ENCODE data around the gene GZMB. TPM values are rescaled to one million over a fixed set of nuclear protein-coding genes. Genes with fewer than 3 reads are reported as not detected.

The GZMB gene
- total RNA-seq, 1 donor from 2014 or later: not detected

DNA sequence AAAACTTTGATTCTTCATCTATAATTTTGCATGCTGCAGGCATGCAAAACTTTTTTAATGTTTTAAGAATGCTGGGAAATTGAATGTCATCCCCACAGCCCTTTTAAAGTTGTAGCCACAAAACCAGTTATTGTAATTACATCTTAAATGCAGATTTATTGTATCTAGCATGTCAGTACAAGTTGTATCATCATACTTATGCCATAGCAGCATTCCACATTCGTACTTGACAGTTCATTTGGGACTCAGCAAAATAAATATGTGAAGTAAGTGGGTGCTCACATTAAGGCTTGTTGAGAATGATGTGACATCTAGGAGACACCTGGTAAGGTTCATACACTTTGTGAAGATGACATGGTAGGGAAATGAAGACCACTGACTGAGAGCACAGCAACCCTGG is 44.0 kb upstream of the GZMB start:
- H3K9me3 Mint-ChIP-seq (ENCODE audit: low read depth): no peaks in the 10 kb centered on the region
- H3K36me3 Mint-ChIP-seq (ENCODE audit: low read depth): no peaks in the 10 kb centered on the region
- no peak overlapping the region for H3K27ac Mint-ChIP-seq (ENCODE audit: unreplicated experiment)
- H3K4me3 Mint-ChIP-seq (ENCODE audit: unreplicated experiment): no peak overlapping the region
- TF ChIP-seq CTCF (IDR thresholded peaks at IDR 0.05): no peak
- no peak for DNase-seq (ENCODE audit: low spot score)
- peaks cover 45% of the 10 kb centered on the region for H3K27me3 Mint-ChIP-seq (ENCODE audit: low read depth)
- H3K4me1 Mint-ChIP-seq (ENCODE audit: low read depth): peaks cover 4% of the 10 kb centered on the region

- Mint-ChIP-seq H3K4me3 (ENCODE audit: unreplicated experiment) (no peak overlapping the region), H3K36me3 (ENCODE audit: low read depth) (no peaks in the 10 kb centered on the region), H3K27me3 (ENCODE audit: low read depth) (peaks cover 42% of the 10 kb centered on the region), H3K9me3 (ENCODE audit: low read depth) (no peaks in the 10 kb centered on the region), H3K27ac (ENCODE audit: unreplicated experiment) (no peak overlapping the region), H3K4me1 (ENCODE audit: low read depth) (peaks cover 4% of the 10 kb centered on the region)
- DNase-seq (ENCODE audit: low spot score): no peak
- TF ChIP-seq CTCF (IDR thresholded peaks at IDR 0.05): no peak
Measured at GRCh38 chr14:24674204-24674970, 40.4 kb upstream of the GZMB start.

DNA sequence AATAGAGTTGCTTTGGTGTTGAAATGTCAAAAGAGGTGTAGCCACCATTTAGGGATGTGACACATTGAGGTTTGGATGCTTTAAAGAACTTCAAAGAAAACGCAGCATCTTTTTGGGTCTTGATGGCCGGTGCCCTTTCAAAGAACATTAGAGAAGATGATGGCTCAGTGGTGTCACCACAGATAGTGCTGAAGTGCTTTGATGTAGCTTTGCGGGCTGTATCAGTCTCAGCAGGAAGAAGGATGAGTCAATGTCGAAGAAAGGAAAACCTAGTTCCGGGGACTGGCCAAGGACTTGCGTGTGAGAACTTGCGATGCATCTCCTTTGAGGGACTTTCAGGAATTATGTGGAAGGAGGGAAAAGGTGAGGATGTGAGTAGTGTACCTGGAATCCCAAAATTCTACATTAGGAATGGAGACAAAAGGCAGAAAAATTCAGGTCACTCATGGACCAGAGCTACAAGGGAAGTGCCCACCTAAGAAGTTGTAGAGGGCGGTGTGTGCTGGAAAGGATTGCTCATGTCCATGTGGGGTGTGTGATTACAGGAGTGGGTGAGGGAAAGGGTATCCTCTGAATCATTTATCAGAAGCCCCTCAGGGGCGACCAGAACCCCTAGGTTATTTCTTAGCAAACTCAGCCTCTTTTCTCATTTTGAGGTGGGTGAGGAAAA is 39.7 kb upstream of the GZMB start:
- TF ChIP-seq CTCF (IDR thresholded peaks at IDR 0.05): no peak
- no peaks in the 10 kb centered on the region for H3K9me3 Mint-ChIP-seq (ENCODE audit: low read depth)
- H3K4me3 Mint-ChIP-seq (ENCODE audit: unreplicated experiment): no peak overlapping the region
- peaks cover 1% of the 10 kb centered on the region for H3K4me1 Mint-ChIP-seq (ENCODE audit: low read depth)
- no peaks in the 10 kb centered on the region for H3K36me3 Mint-ChIP-seq (ENCODE audit: low read depth)
- H3K27ac Mint-ChIP-seq (ENCODE audit: unreplicated experiment): no peak overlapping the region
- DNase-seq (ENCODE audit: low spot score): no peak
- H3K27me3 Mint-ChIP-seq (ENCODE audit: low read depth): peaks cover 39% of the 10 kb centered on the region

GRCh38 chr14:24673059-24673458 is 39.1 kb upstream of the GZMB start:
- Mint-ChIP-seq H3K9me3 (ENCODE audit: low read depth) (no peaks in the 10 kb centered on the region), H3K36me3 (ENCODE audit: low read depth) (no peaks in the 10 kb centered on the region), H3K4me1 (ENCODE audit: low read depth) (no peaks in the 10 kb centered on the region), H3K4me3 (ENCODE audit: unreplicated experiment) (no peak overlapping the region), H3K27ac (ENCODE audit: unreplicated experiment) (no peak overlapping the region), H3K27me3 (ENCODE audit: low read depth) (peaks cover 38% of the 10 kb centered on the region)
- TF ChIP-seq CTCF (IDR thresholded peaks at IDR 0.05): no peak
- no peak for DNase-seq (ENCODE audit: low spot score)

- H3K27me3 Mint-ChIP-seq (ENCODE audit: low read depth): peaks cover 21% of the 10 kb centered on the region
- H3K4me1 Mint-ChIP-seq (ENCODE audit: low read depth): no peaks in the 10 kb centered on the region
- no peak overlapping the region for H3K4me3 Mint-ChIP-seq (ENCODE audit: unreplicated experiment)
- no peak overlapping the region for H3K27ac Mint-ChIP-seq (ENCODE audit: unreplicated experiment)
- H3K36me3 Mint-ChIP-seq (ENCODE audit: low read depth): no peaks in the 10 kb centered on the region
- no peak for TF ChIP-seq CTCF (IDR thresholded peaks at IDR 0.05)
- H3K9me3 Mint-ChIP-seq (ENCODE audit: low read depth): no peaks in the 10 kb centered on the region
- DNase-seq (ENCODE audit: low spot score): no peak
Measured at GRCh38 chr14:24670594-24670993, 36.6 kb upstream of the GZMB start.

All from chondrocyte (in vitro differentiated cells).